HL-60 (cell line): ENCODE results near the gene APOM.

Experiments
- DNase-seq, 2 experiments: peaks; one replicate each; pipeline ENCODE4 v3.0.0-alpha.2; 2010 to 2020; ENCODE audit warnings: low read depth in 1 of 2, low spot score in 1 of 2
- H3K27ac ChIP-seq: fragments of 250-450 bp; sonication (Bioruptor Pico); replicated peaks from 2 replicates; pipeline ENCODE4 v1.5.1; 2020; ENCODE audit warnings: mild to moderate bottlenecking, moderate library complexity
- H3K27me3 ChIP-seq: fragments of 250-450 bp; sonication (Bioruptor Pico); 2 replicates; pipeline ENCODE4 v1.5.1; 2021; ENCODE audit warnings: mild to moderate bottlenecking, moderate library complexity; ENCODE audit not compliant: insufficient read depth, poor library complexity, severe bottlenecking
- H3K4me3 ChIP-seq: replicated peaks from 2 replicates; pipeline ENCODE4 v1.5.1; 2011; ENCODE audit warnings: mild to moderate bottlenecking, control low read depth, low read length; ENCODE audit not compliant: insufficient read depth
- CTCF ChIP-seq: IDR thresholded peaks from one replicate; pipeline ENCODE4 v1.5.1; 2011; ENCODE audit warnings: low read length, control low read depth, inconsistent platforms; ENCODE audit not compliant: insufficient read depth
- GABPA ChIP-seq: IDR thresholded peaks from 2 replicates; pipeline ENCODE4 v1.6.1; 2012; ENCODE audit warnings: low read depth
- POLR2AphosphoS5 ChIP-seq: IDR thresholded peaks from 2 replicates; pipeline ENCODE4 v1.6.1; 2012; ENCODE audit warnings: low read depth
- SPI1 ChIP-seq: IDR thresholded peaks from 2 replicates; pipeline ENCODE4 v1.6.1; 2012; ENCODE audit warnings: low read depth, mild to moderate bottlenecking, borderline replicate concordance
- TF ChIP-seq, protein P1 (sequence below): IDR thresholded peaks from 2 replicates; pipeline ENCODE4 v1.6.1; 2012; ENCODE audit warnings: low read depth; ENCODE audit not compliant: insufficient replicate concordance

The APOM gene

DNA sequence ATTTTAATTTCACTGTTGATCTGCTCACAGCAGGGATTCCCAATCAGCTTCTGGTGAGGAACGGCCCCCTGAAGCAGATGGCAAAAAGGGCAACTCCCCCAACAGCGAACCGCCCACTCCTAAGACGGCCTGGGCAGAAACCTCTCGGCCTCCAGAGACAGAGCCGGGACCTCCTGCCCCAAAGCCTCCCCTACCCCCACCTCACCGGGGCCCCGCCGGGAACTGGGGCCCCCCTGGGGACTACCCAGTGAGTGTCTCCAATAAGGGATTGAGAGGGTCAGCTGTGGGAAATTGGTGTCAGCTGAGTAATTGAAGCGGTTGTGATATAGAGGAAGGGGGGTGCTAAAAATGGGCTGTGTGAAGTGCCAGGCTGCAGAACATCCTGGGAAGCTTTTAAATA, 28.7 kb upstream of the APOM start:
- TF ChIP-seq SPI1 (no peak), GABPA (no peak), CTCF (no peak), POLR2AphosphoS5 (no peak)
- TF ChIP-seq, protein P1, sequence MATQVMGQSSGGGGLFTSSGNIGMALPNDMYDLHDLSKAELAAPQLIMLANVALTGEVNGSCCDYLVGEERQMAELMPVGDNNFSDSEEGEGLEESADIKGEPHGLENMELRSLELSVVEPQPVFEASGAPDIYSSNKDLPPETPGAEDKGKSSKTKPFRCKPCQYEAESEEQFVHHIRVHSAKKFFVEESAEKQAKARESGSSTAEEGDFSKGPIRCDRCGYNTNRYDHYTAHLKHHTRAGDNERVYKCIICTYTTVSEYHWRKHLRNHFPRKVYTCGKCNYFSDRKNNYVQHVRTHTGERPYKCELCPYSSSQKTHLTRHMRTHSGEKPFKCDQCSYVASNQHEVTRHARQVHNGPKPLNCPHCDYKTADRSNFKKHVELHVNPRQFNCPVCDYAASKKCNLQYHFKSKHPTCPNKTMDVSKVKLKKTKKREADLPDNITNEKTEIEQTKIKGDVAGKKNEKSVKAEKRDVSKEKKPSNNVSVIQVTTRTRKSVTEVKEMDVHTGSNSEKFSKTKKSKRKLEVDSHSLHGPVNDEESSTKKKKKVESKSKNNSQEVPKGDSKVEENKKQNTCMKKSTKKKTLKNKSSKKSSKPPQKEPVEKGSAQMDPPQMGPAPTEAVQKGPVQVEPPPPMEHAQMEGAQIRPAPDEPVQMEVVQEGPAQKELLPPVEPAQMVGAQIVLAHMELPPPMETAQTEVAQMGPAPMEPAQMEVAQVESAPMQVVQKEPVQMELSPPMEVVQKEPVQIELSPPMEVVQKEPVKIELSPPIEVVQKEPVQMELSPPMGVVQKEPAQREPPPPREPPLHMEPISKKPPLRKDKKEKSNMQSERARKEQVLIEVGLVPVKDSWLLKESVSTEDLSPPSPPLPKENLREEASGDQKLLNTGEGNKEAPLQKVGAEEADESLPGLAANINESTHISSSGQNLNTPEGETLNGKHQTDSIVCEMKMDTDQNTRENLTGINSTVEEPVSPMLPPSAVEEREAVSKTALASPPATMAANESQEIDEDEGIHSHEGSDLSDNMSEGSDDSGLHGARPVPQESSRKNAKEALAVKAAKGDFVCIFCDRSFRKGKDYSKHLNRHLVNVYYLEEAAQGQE: no peak
- Histone ChIP-seq H3K27me3 (no peaks in the 10 kb centered on the region), H3K4me3 (no peak overlapping the region), H3K27ac (no peak overlapping the region)
- no peak for DNase-seq

DNA sequence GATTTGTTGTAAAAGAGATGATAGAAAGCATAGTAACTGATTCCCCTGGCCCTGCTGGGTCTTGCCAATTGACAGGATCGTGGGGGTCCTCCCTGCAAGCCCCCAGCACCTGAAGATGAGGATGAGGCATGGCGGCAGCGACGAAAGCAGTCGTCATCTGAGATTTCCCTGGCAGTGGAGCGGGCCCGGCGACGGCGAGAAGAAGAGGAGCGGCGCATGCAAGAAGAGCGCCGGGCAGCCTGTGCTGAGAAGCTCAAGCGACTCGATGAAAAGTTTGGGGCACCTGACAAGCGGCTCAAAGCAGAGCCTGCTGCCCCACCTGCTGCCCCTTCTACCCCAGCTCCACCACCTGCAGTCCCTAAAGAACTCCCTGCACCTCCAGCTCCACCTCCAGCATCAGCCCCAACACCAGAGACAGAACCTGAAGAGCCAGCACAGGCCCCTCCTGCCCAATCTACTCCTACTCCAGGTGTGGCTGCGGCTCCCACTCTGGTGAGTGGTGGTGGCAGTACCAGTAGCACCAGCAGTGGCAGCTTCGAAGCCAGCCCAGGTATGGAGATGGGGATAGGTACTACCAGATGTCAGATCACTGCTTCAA, 27.9 kb upstream of the APOM start:
- TF ChIP-seq GABPA (no peak), CTCF (no peak), SPI1 (no peak), POLR2AphosphoS5 (no peak; the same call in 1 of the 2 replicates)
- TF ChIP-seq, protein P1: no peak
- Histone ChIP-seq H3K27ac (no peak overlapping the region), H3K27me3 (no peaks in the 10 kb centered on the region), H3K4me3 (no peak overlapping the region)
- no peak for DNase-seq

GRCh38 chr6:31629014-31629413, 26.7 kb upstream of the APOM start:
- no peaks in the 10 kb centered on the region for H3K27me3 ChIP-seq
- H3K4me3 ChIP-seq: no peak overlapping the region
- H3K27ac ChIP-seq: no peak overlapping the region
- TF ChIP-seq, protein P1: no peak
- TF ChIP-seq POLR2AphosphoS5: no peak
- no peak for TF ChIP-seq GABPA
- no peak for TF ChIP-seq SPI1
- TF ChIP-seq CTCF: no peak
- DNase-seq: no peak
